Measurements from ENCODE around the gene VPS9D1.
"Not testable (repeated sequence)": the region's sequence is repeated elsewhere in the genome, so short reads cannot be mapped to it uniquely, and the experiment has no call there.

Gene VPS9D1

GRCh38 chr16:89693931-89694783, 26.5 kb downstream of the VPS9D1 start:
- no peak for DNase-seq (ENCODE audit: low spot score)

DNA sequence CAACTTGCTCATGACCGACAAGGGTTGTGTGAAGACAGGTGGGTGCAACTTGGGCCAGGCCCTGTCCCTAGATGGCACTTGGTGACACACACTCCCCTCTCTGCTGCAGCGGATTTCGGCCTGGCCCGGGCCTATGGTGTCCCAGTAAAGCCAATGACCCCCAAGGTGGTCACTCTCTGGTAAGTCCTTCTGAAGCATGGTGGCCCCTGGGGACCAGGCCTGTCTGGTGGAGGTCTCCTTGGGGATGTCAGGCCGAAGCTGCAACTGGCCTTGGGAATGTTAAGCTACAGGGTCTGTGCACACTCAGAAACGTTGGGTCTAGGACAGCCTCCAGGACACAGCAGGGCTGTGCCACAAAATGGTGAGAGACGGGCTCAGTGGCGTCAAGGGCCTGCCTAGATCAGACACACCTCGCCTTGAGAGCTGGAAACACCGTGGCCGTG, 27.4 kb downstream of the VPS9D1 start:
- DNase-seq (ENCODE audit: low spot score): no peak

GRCh38 chr16:89691986-89692569, 28.6 kb downstream of the VPS9D1 start:
- DNase-seq (ENCODE audit: low spot score): no peak

GRCh38 chr16:89691231-89691985, 29.3 kb downstream of the VPS9D1 start:
- DNase-seq (ENCODE audit: low spot score): no peak

DNA sequence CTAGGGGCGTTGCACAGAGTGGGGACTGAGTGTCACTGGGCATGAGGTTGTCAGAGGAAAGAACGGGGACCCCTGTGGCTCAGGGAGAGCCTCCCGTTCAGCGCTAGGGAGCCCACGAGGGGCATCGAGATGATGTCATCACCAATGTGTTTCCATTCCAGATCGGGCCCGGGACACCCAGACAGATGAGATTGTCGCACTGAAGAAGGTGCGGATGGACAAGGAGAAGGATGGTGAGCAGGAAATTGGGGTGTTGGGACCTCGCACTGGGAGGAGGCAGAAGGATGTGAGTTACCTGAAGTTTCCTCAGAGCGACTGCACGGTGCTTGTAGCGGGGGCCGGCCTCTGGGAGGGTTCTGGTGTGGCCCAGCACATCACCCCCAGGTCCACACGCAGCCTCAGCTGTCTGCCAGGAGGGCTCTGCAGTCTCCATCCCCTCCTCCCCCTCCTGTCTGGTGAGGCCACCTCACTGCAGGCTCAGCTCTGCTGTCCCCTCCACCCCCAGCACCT, 30.3 kb downstream of the VPS9D1 start:
- DNase-seq (ENCODE audit: low spot score): no peak

DNA sequence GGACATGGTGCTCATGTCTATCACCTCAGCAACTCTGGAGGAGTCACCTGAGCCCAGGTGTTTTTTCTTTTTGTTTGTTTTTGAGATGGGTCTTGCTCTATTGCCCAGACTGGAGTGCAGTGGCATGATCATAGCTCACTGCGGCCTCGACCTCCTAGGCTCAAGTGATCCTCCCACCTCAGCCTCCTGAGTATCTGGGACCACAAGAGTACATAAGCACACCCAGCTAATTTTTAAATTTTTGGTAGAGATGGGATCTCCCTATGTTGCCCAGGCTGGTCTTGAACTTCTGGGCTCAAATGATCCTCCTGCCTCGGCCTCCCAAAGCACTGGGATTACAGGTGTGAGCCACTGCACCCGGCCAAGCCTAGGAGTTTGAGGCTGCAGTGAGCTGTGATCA, 31.1 kb downstream of the VPS9D1 start:
- DNase-seq (ENCODE audit: low spot score): not testable (repeated sequence)

GRCh38 chr16:89689142-89689541, 31.6 kb downstream of the VPS9D1 start:
- DNase-seq (ENCODE audit: low spot score): no peak

GRCh38 chr16:89688395-89688794, 32.3 kb downstream of the VPS9D1 start:
- no peak for DNase-seq (ENCODE audit: low spot score)

- no peak for DNase-seq (ENCODE audit: low spot score)
These were observed 33.4 kb downstream of the VPS9D1 start for GRCh38 chr16:89687092-89687940.

DNA sequence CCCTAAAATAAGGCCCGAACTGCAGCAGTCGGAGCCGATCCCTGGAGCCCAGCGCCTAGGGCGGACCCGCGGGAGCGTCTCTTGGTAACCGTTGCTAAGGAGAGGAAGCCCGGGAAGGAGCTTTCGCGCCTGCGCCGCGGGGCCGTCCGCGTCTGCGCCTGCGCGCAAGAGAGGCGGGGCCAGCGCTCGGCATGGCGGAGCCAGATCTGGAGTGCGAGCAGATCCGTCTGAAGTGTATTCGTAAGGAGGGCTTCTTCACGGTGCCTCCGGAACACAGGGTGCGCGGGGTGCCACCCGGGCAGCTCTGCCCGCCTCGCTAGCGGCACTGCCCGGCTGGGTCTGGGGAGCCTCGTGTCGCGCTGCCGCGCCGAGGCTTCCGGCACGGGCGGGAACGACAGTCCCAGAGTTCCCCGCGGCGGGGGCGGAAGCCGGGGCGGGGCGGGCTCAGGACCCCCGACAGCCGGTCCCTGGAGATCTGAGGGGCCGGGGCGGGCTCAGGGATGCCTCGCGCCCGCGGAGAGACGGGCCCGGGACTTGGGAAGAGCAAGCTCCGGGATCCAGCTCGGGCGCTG, 34.1 kb downstream of the VPS9D1 start, which contains the start of gene CDK10:
Gene CDK10 (plus strand): TSS at position 170 of the 572 bp plus-strand sequence. CDS start 22 bp downstream, at position 192.
- peak; percentile 89 for DNase-seq (ENCODE audit: low spot score)

DNA sequence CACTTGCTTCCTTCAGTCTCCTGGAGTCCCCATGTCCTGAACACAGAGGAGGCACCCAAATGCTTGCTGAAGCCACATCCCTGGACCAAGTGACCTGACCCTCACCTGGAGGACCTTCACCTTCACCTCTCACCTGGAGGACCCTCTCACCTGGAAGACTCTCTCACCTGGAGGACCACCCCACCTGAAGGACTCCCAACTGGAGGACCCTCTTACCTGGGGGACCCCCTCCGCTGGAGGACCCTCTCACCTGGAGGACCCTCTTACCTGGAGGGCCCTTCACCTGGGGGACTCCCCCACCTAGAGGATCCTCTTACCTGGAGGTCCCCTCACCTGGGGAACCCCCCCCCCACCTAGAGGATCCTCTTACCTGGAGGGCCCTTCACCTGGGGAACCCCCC, 34.8 kb downstream of the VPS9D1 start:
- no peak for DNase-seq (ENCODE audit: low spot score)

DNA sequence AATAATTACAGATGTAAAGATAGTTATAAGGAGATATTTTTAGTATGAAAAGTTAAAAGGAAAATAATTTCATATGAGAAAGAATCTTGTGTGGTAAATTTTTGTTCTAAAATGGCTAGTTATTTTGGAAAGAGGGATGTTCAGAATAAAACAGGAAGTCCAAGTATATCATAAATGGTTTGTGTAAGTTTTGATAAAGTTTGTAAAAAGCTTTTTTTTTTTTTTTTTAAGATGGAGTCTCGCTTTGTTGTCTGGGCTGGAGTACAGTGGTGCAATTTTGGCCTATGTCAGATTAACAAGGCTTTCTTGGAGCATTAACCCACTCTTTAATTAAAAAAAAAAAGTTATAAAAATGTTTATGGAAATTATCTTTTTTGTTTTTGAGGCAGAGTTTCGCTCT, 42.4 kb downstream of the VPS9D1 start:
- DNase-seq (ENCODE audit: low spot score): no peak

DNA sequence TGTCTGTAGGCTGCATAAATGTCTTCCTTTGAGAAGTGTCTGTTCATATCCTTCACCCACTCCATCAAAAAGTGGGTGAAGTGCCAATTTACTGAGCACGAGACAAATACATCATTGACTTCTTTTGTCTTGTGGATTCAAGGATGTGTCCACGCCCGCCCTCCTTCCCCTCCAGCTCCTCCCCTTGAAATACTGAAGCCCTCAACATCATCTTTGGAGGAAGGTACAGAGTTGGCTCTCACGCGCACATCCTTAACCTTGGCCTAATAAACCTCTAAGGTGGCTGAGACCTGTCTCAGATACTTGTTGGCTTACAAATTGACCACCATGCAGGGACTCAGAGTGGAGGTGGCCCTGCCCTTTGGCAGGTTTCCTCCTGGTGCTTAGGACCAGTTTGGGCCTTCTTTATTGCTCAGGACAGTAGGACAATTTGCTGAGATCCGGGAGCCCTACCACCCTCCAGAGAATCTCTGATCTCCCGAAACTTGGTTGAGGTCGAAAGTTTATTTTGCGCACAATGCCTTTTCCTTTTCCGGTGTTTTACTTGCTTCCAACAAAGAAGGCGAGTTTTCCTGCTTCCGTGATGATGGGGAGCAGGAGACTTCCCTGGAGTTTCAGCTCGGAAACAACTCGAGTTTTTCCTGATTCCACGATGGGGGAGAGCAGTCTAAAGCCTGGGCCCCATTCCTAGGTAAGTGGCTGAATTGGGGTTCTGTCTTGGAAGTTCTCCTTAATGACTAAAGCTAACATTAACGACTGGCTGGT, 48.3 kb downstream of the VPS9D1 start:
- DNase-seq (ENCODE audit: low spot score): no peak

GRCh38 chr16:89671565-89671964, 49.1 kb downstream of the VPS9D1 start:
- not testable (repeated sequence) for DNase-seq (ENCODE audit: low spot score)

DNA sequence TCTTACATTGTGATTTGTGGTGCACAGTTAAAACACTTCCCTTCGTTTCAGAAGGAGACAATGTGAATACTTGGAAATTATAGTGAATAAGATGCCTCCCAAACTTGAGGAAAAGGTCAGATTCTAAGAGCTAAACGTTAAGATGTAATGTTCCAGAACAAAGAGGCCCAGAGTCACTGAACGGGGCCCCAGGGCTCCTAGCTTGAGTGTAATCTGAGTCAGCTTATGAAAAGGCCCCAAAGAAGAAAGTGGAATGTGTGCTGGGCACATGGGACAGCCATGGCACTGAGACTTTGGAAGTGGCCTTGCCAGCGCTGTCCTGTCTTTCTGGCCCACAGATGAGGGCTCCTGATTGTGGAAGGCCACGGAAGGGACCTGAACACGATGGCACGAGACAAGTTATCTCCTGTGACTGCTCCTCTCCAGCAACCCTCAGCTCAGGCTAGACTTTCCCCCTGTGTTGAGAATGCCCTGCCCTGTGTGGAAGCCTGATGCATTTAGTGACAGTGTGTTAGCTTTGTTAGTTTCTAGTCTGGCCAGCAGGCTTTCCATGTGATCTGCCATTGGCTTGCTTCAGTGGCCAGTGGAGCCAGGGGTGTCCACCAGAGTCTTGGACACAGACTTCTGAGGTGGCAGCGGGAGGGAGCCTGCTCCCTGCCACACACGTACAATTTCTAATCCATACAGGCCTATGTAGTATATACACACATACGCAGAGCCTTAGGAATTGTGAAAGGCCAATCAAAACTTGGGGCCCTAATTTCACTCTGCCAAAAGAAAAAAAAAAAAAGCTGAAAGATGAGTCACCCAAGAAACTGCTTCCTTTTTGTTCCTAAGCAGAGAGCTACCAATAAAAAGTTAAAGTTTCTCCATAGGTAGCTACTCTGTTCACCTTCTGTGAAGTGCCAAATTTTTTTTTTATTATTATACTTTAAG, 49.9 kb downstream of the VPS9D1 start:
- DNase-seq (ENCODE audit: low spot score): no peak

DNA sequence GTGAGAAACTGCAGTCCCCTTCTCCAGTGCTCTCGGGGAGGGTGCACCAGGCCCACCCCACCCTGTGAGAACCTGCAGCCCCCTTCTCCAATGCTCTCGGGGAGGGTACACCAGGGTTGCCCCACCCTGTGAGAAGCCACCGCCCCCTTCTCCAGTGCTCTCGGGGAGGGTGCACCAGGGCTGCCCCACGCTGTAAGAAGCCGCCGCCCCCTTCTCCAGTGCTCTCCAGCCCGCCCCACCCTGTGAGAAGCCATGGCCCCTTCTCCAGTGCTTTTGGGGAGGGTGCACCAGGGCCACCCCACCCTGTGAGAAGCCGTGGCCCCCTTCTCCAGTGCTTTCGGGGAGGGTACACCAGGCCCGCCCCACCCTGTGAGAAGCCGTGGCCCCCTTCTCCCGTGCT, 50.9 kb downstream of the VPS9D1 start:
- no peak for DNase-seq (ENCODE audit: low spot score)

- no peak for DNase-seq (ENCODE audit: low spot score)
These were observed 51.9 kb downstream of the VPS9D1 start for GRCh38 chr16:89668790-89669158.

DNA sequence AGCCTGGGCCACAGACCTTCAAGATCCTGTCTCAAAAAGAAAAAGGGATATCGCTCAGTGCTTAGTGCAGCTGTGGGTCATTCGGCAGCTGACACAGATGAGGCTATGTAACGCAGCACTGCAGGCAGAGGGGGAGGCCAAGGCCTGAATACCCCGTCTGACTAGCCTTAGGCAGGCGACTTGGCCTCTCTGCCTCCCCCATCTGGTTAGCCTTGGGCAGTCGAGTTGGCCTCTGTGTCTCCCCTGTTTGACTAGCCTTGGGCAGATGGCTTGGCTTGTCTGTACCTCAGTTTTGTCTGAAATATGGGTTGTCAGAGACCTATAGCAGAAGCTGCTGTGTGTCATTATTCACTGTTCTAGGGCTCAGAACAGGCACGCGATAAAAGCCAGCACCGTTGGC, 53.1 kb downstream of the VPS9D1 start:
- no peak for DNase-seq (ENCODE audit: low spot score)

- DNase-seq (ENCODE audit: low spot score): not testable (repeated sequence)
These were observed 53.7 kb downstream of the VPS9D1 start for GRCh38 chr16:89667000-89667399.

All from CD4-positive, alpha-beta T cell treated with Interleukin-15 for 4 hours (primary cell).